Measurements from ENCODE around the gene CHSY1. TPM values are rescaled to one million over a fixed set of nuclear protein-coding genes. Genes with fewer than 3 reads are reported as not detected.
"Not testable (repeated sequence)": the region's sequence is repeated elsewhere in the genome, so short reads cannot be mapped to it uniquely, and the experiment has no call there.

CHSY1 gene
- total RNA-seq, 4 donors from 2014 or later, result 16.9 to 85.3 (median 39.4) TPM

GRCh38 chr15:101288905-101289513 lies 37.2 kb upstream of the CHSY1 start:
- no peak for DNase-seq (ENCODE audit: low spot score)
- no peak for ATAC-seq (ENCODE audit: low FRiP score)
- TF ChIP-seq CTCF (IDR thresholded peaks at IDR 0.05), result no peak

GRCh38 chr15:101287342-101287741 lies 35.5 kb upstream of the CHSY1 start:
- DNase-seq (ENCODE audit: low spot score); ATAC-seq (ENCODE audit: low FRiP score): not testable (repeated sequence)

GRCh38 chr15:101286471-101287114 lies 34.7 kb upstream of the CHSY1 start:
- DNase-seq (ENCODE audit: low spot score), result no peak
- no peak for TF ChIP-seq CTCF (IDR thresholded peaks at IDR 0.05)
- no peak for ATAC-seq (ENCODE audit: low FRiP score)

GRCh38 chr15:101283931-101284330 lies 32.1 kb upstream of the CHSY1 start:
- DNase-seq (ENCODE audit: low spot score) (no peak), ATAC-seq (ENCODE audit: low FRiP score) (no peak)
- no peak for TF ChIP-seq CTCF (IDR thresholded peaks at IDR 0.05)

GRCh38 chr15:101280007-101280406 lies 28.2 kb upstream of the CHSY1 start:
- DNase-seq (ENCODE audit: low spot score) (no peak), ATAC-seq (ENCODE audit: low FRiP score) (no peak)
- TF ChIP-seq CTCF (IDR thresholded peaks at IDR 0.05), result no peak

- DNase-seq (ENCODE audit: low spot score), result no peak
- ATAC-seq (ENCODE audit: low FRiP score), result no peak
- no peak for TF ChIP-seq CTCF (IDR thresholded peaks at IDR 0.05)
Observed at GRCh38 chr15:101277943-101278564, 26.2 kb upstream of the CHSY1 start.

GRCh38 chr15:101277038-101277822 lies 25.4 kb upstream of the CHSY1 start, which contains the start of gene SELENOS:
Gene SELENOS, minus strand, starts transcription at chr15:101277485. Its CDS starts 68 bp downstream, at chr15:101277417.
- peak; percentile 96 for ATAC-seq (ENCODE audit: low FRiP score)
- no peak for TF ChIP-seq CTCF (IDR thresholded peaks at IDR 0.05)

More at GRCh38 chr15:101277038-101277822, 25.4 kb upstream of the CHSY1 start, which contains the start of gene SELENOS:
- peak; percentile 83 for DNase-seq (ENCODE audit: low spot score)

All from omental fat pad (tissue), 4 donors.